GM18951 (cell line): Measurements from ENCODE around the gene AXL.
A peak's percentile ranks its signal among the peaks of the same experiment; 100 is the strongest.

ENCODE experiments used
- POLR2A ChIP-seq: IDR thresholded peaks from 4 replicates; pipeline ENCODE4 v1.6.1; 2011; ENCODE audit warnings: mild to moderate bottlenecking; ENCODE audit not compliant: insufficient read length, insufficient read depth; ENCODE audit errors: extremely low read depth
- in situ Hi-C: fragments of 300-500 bp; cut with MboI; formaldehyde crosslinking; loops from one replicate; pipeline ENCODE4 v1.12.0; 2022; ENCODE audit warnings: low sequenced_read_pairs, mixed read lengths, inconsistent platforms; ENCODE audit not compliant: unreplicated experiment

AXL gene

DNA sequence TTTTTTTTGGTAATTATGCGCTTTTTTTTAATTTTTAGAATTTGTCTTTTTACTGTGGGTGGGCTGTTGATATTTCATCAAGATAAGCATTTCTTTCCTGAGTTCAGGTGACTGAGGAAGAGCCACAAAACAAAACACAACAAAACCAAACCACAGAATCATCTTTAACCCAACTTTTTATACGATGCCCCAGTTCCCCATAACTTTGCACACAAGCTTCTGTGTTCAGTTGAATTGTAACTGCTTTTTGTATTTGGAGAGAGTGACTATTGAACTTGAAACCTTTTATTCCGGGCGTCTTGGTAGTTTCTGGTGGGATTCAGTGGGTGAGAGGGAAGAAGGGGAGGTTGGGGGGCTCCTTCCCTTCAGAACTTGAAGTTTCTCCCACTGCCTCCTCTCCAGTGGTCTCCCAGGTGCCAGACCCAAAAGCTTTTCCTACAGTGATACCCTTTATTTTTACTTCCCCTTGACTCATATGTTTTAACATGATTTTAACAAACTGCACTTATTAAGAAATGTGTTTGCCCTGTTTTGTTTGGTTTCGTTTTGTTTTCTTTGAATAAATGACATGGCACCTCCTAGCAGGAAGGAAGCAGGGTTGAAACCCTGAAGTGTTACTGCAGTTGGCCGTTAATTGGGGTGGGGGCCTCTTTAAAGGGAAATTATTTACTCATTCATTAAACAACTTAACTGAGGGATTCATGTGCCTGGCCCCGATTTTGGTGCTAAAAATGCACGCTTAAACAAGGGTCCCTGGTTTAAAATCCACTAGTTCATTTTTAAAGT lies 88.3 kb downstream of the AXL start:
- in situ Hi-C loops = no loop called here
- no peak for TF ChIP-seq POLR2A

DNA sequence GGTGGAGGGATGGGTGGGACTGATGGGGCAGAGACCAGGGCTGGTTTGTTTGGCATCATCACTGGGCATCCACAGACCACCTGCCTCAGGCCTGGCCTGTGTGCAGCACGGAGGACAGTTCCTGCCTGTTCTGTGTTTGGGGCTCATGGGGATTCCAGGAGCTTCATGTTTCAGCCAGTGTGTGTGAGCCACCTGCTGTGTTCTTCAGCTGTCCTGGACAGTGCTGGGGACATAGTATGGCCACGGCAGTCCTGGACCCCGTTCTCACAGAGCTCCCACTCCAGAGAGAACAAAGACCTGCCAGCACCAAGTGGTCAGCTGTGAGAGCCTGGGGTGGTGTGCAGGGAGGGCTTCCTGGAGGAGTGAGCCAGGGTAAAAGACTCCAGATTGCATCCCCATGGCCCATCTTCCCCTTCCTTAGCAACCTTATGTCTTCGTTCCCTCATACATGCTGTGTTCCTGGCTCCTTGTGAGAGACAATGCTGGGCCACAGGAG lies 89.0 kb downstream of the AXL start:
- in situ Hi-C loops = no loop called here
- no peak for TF ChIP-seq POLR2A

DNA sequence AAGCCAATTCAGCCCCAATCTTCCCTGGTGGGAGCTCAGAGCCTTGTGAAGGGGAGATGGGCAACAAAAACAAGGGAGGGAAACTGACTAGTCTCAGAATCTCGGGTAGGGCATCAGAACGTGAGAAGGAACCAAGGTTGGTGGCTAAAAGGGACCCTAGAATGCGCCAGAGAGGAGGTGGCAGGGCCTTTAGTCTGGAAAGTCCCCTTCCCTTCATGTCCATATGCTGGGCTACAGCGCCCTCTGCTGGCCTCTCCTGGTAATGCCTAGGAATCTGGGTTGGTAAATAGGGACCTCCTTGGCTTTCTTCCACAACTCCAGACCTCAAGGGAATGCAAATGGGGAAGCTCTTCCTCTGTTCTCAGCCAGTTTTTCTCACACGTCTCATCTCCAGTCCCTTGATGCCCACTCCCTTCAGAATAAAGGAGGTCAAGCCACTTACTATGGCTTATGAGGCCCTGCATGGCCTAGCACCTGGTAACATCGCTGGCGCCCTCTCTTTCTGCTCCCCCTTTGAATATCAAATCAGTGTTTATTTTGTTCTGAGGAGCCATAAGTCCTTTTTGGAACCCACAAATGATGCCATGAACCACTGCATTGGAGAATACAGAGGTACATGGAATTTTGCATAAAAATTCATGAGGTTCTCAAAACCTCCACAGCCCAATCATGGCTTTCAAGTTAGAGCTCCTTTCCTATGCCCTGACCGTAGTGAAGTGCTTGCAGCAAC lies 89.6 kb downstream of the AXL start:
- in situ Hi-C loops = no loop called here
- TF ChIP-seq POLR2A = peak; percentile 45

DNA sequence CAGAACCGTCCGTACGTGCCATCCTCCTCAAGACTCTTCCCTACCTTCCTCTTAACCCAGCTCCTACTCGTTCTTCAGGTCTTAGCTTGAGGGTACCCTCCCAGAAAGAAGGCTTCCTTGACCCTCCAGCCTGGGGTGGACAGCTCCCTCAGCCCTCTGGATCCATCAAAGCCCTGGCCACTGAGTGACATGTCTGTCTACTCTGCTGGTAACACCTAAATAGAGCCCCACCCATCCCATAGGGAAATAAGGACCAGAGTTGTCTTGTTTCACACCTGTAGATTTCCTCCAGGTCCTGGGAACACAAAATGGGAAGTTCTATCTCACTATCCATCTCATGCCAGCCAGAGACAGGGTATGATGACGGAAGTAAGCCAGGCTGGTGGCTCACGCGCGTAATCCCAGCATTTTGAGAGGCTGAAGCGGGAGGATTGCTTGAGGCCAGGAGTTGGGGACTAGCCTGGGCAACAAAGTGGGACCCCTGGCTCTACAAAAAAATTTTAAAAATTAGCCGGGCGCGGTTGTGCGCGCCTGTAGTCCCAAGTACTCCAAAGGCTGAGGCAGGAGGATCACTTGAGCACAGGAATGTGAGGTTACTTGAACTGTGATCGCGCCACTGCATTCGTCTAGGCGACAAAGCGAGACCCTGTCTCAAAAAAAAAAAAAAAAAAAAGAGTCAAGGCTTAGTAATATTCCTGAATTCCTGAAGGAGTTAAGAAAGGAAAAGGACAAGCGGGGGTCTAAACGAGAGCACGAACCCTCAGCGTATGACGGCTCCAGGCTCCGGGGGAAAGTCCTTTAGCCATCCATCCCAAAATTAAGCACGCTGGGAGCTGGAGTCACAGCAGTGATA lies 90.4 kb downstream of the AXL start:
- in situ Hi-C loops = no loop called here
- no peak for TF ChIP-seq POLR2A

DNA sequence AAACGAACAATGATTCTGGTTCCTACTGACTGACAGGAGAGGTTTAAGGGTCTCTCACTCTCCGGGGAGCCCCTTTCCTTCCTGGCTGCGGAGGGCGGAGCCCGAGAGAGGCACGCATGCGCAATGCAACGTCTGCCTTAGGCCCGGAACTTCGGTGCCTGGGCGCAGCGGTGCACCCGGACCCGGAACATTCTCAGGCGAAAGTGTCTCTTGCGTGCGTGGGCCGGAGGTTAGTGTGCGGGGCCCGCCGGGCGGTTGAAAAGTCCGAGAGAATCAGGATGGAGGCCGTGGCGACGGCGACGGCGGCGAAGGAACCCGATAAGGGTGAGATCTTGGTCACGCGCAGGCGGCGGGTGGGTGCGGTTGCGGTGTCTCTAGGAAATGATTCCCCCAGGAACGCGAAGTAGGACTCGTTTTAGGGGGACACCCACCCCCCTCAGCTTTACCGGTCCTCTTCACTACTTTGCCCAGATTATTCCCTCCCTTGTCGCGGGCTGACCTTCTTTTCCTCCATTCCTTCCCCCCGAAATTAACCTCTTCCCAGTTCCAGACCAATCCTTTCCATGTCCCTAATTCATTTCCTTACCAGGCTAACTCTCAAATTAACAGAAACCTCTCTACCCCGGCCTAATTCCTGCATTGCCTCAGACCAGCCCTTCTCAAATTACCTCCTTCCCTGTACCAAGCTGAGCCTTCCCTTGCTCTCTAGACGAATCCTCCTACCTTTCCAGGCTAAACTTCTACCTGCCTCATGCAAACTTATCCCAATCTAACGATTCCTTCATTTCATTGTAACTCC lies 91.2 kb downstream of the AXL start, which contains the start of gene CCDC97:
TSS of gene CCDC97 (plus strand) at position 140 of the 799 bp plus-strand sequence. CDS start at position 279, 139 bp downstream.
- peak; percentile 86 for TF ChIP-seq POLR2A
- in situ Hi-C loops = no loop called here

DNA sequence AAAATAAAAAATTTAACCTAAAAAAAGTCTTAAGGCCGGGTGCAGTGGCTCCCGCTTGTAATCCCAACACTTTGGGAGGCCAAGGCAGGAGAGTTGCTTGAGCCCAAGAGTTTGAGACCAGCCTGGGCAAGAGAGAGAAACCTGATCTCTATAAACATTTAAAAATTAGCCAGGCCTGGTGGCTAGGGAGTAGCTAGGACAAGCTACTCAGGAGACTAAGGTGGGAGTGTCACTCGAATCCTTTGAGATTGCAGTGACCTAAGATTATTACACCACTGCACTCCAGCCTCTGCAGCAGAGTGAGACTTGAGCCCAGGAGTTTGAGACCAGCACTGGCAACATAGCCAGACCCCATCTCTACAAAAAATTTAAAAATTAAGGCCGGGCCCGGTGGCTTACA lies 92.0 kb downstream of the AXL start:
- in situ Hi-C loops = no loop called here
- no peak for TF ChIP-seq POLR2A
